HepG2 (cell line): Measurements from ENCODE around the gene VSX1. TPM values are rescaled to one million over a fixed set of nuclear protein-coding genes. Genes with fewer than 3 reads are reported as not detected.

Source experiments
- CSRNP1 ChIP-seq: sonication (generic); formaldehyde crosslinking; IDR thresholded peaks from 2 replicates; pipeline ENCODE4 v1.8.1; 2023; ENCODE audit warnings: mild to moderate bottlenecking, missing genetic modification reagents
- FOXC1 ChIP-seq: sonication (generic); formaldehyde crosslinking; IDR thresholded peaks from 2 replicates; pipeline ENCODE4 v1.8.0; 2022; ENCODE audit warnings: mild to moderate bottlenecking, missing genetic modification reagents, borderline replicate concordance
- FOXK1 ChIP-seq: sonication (generic); formaldehyde crosslinking; IDR thresholded peaks from 2 replicates; pipeline ENCODE4 v1.4.0; 2020; ENCODE audit warnings: low read depth, missing genetic modification reagents, borderline replicate concordance
- GATAD1 ChIP-seq: IDR thresholded peaks from 2 replicates; pipeline ENCODE4 v1.6.1; 2016; ENCODE audit warnings: missing genetic modification reagents, missing compliant biosample characterization
- HDAC6 ChIP-seq: fragments of 200-600 bp; sonication (generic); IDR thresholded peaks from 2 replicates; pipeline ENCODE4 v1.7.0; 2017; ENCODE audit warnings: mild to moderate bottlenecking, antibody characterized with exemption, low read length, low read depth
- MTA3 ChIP-seq: sonication (generic); formaldehyde crosslinking; IDR thresholded peaks from 2 replicates; pipeline ENCODE4 v1.4.0; 2020; ENCODE audit warnings: missing genetic modification reagents
- MXD4 ChIP-seq: IDR thresholded peaks from 2 replicates; pipeline ENCODE4 v1.6.1; 2016; ENCODE audit warnings: mild to moderate bottlenecking, missing biosample characterization, missing genetic modification reagents
- PAX8 ChIP-seq: sonication (generic); formaldehyde crosslinking; IDR thresholded peaks from 2 replicates; pipeline ENCODE4 v1.8.0; 2022; ENCODE audit warnings: mild to moderate bottlenecking, missing genetic modification reagents, borderline replicate concordance
- RNF2 ChIP-seq: fragments of 450-650 bp; conservative IDR thresholded peaks from 2 replicates; pipeline ENCODE4 v1.6.1; 2016; ENCODE audit warnings: low read depth
- SNAI1 ChIP-seq: sonication (generic); formaldehyde crosslinking; IDR thresholded peaks from 2 replicates; pipeline ENCODE4 v1.5.0; 2020; ENCODE audit warnings: mild to moderate bottlenecking, missing genetic modification reagents, borderline replicate concordance
- USF2 ChIP-seq, 2 experiments: sonication (generic) in 1 of 2; formaldehyde crosslinking in 1 of 2; IDR thresholded peaks; 2 replicates each; pipeline versions ENCODE4 v1.5.1 to v1.6.1; 2011 to 2020; ENCODE audit warnings: borderline replicate concordance in 1 of 2, low read depth in 1 of 2, low read length in 1 of 2, mild to moderate bottlenecking in 1 of 2, missing genetic modification reagents in 1 of 2, moderate library complexity in 1 of 2
- ZNF263 ChIP-seq: sonication (generic); formaldehyde crosslinking; IDR thresholded peaks from 2 replicates; pipeline ENCODE4 v1.4.0; 2020; ENCODE audit warnings: missing genetic modification reagents
- ZNF574 ChIP-seq: sonication (generic); formaldehyde crosslinking; IDR thresholded peaks from 2 replicates; pipeline ENCODE4 v1.4.0; 2020; ENCODE audit warnings: missing genetic modification reagents
- ZNF800 ChIP-seq: sonication (generic); formaldehyde crosslinking; IDR thresholded peaks from 2 replicates; pipeline ENCODE4 v1.4.0; 2020; ENCODE audit warnings: missing genetic modification reagents
- polyA plus RNA-seq, 8 experiments: library from polyadenylated mRNA; depleted of rRNA in 3 of 8; stranded (reverse) in 7 of 8; unstranded in 1 of 8; fragments of >200 nt; fragmentation: Illumina TruSeq in 4 of 8; extraction: Trizol in 4 of 8; gene quantifications; 2 replicates each; pipeline versions ENCODE4 v1.2.1 to v1.2.3, GENCODE V29; 2011 to 2016; ENCODE audit warnings: low read depth in 4 of 8, missing spikeins in 1 of 8, mixed read lengths in 1 of 8; ENCODE audit not compliant: insufficient read depth in 1 of 8
- total RNA-seq, 5 experiments: library from RNA; depleted of rRNA; stranded (reverse); fragments of >200 nt; fragmentation: Illumina TruSeq; extraction: Trizol; gene quantifications; 2 replicates each; pipeline ENCODE4 v1.2.3, GENCODE V29; 2016; ENCODE audit warnings: low read depth in 1 of 5
- TF ChIP-seq, protein P1 (sequence below): IDR thresholded peaks from 2 replicates; pipeline ENCODE4 v1.6.1; 2012; ENCODE audit warnings: low read depth, low read length, improper control_type of control experiment
- TF ChIP-seq, protein P2 (sequence below): IDR thresholded peaks from 2 replicates; pipeline ENCODE4 v1.6.1; 2016; ENCODE audit warnings: low read depth, control low read depth

VSX1 gene
- total and polyA plus RNA-seq, 2 of the 13 experiments (the other 11 are each of a cell fraction or from before 2014, with no cell fraction given): 0.04 TPM; not detected in 1

DNA sequence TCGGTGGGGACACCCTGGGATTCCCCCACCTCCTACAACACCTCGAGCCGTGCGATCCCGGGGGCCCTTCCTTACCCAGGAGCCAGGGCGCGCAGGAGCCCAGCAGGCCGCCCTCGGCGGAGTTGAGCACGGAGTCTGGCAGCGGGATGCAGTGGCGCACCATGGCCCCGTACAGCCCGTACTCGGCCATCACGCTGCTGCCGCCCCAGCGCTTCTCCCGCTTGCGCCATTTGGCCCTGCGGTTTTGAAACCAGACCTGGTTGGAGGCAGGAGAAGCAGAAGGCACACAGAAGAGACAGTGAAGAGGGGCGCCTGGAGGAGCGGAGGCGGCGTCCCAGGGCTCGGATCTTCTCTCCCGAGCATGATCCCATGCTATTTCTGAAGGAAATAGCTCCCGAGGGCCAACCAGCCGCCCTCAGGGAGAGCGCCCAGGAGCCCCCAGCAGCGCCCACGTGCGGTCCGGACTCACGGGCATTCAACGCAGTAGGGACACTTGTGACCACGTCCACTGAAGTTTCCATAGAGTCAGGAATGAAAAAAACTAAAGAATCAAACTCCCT lies 4.3 kb downstream of the VSX1 start (continued):
- TF ChIP-seq CSRNP1 (CRISPR knock-in tag) (no peak), MTA3 (CRISPR knock-in tag) (no peak), FOXC1 (CRISPR knock-in tag) (peak; percentile 84; the same call in 1 of the 2 replicates), MXD4 (CRISPR knock-in tag) (no peak), USF2 (IDR thresholded peaks at IDR 0.05; ENCODE audit: low read depth, low read length) (no peak), USF2 (CRISPR knock-in tag; IDR thresholded peaks at IDR 0.05; ENCODE audit: borderline replicate concordance) (no peak), ZNF574 (CRISPR knock-in tag) (peak; percentile 51; the same call in 1 of the 2 replicates), GATAD1 (CRISPR knock-in tag) (no peak), HDAC6 (no peak), SNAI1 (CRISPR knock-in tag) (no peak), FOXK1 (CRISPR knock-in tag) (0 out of 2 replicates have a peak, but pooled peaks have one; percentile 19), PAX8 (no peak), ZNF263 (peak; percentile 22; the same call in 1 of the 2 replicates), ZNF800 (CRISPR knock-in tag) (peak; percentile 98), RNF2 (peak; percentile 52; the same call in 1 of the 2 replicates)
- TF ChIP-seq, protein P1, sequence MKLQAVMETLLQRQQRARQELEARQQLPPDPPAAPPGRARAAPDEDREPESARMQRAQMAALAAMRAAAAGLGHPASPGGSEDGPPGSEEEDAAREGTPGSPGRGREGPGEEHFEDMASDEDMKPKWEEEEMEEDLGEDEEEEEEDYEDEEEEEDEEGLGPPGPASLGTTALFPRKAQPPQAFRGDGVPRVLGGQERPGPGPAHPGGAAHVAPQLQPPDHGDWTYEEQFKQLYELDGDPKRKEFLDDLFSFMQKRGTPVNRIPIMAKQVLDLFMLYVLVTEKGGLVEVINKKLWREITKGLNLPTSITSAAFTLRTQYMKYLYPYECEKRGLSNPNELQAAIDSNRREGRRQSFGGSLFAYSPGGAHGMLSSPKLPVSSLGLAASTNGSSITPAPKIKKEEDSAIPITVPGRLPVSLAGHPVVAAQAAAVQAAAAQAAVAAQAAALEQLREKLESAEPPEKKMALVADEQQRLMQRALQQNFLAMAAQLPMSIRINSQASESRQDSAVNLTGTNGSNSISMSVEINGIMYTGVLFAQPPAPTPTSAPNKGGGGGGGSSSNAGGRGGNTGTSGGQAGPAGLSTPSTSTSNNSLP: no peak
- TF ChIP-seq, protein P2, sequence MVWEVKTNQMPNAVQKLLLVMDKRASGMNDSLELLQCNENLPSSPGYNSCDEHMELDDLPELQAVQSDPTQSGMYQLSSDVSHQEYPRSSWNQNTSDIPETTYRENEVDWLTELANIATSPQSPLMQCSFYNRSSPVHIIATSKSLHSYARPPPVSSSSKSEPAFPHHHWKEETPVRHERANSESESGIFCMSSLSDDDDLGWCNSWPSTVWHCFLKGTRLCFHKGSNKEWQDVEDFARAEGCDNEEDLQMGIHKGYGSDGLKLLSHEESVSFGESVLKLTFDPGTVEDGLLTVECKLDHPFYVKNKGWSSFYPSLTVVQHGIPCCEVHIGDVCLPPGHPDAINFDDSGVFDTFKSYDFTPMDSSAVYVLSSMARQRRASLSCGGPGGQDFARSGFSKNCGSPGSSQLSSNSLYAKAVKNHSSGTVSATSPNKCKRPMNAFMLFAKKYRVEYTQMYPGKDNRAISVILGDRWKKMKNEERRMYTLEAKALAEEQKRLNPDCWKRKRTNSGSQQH: no peak
